Lower leg skin (tissue), 4 donors: ENCODE data around the gene PLAAT5. TPM values are rescaled to one million over a fixed set of nuclear protein-coding genes. Genes with fewer than 3 reads are reported as not detected.

ENCODE experiments used
- DNase-seq, 2 donors: peaks; one replicate each; pipeline ENCODE4 v3.0.0-alpha.2; 2019; ENCODE audit warnings: low spot score in 2 of 2
- H3K4me3 ChIP-seq: fragments of 200-600 bp; sonication (generic); 2 replicates; pipeline ENCODE4 v1.5.1; 2017; ENCODE audit warnings: mild to moderate bottlenecking, low read depth; ENCODE audit not compliant: poor library complexity, severe bottlenecking
- CTCF ChIP-seq, 3 donors: fragments of 450-650 bp; IDR thresholded peaks; one replicate each; pipeline ENCODE4 v1.5.1; 2016; ENCODE audit warnings: antibody characterized with exemption in 3 of 3, mild to moderate bottlenecking in 3 of 3, moderate library complexity in 2 of 3
- POLR2A ChIP-seq, 2 donors: fragments of 450-650 bp; IDR thresholded peaks; one replicate each; pipeline ENCODE4 v1.6.1; 2016 to 2017; ENCODE audit warnings: antibody characterized with exemption in 2 of 2, mild to moderate bottlenecking in 1 of 2, moderate library complexity in 1 of 2
- WGBS, 2 donors: methylation state at CpG; one replicate each; pipeline ENCODE4 v1.1.5; 2018; 5-methylcytosine and 5-hydroxymethylcytosine counted together
- intact Hi-C: fragments of 100-400 bp; cut with DNase I; formaldehyde crosslinking; loops from one replicate; pipeline ENCODE4 v1.15.0; 2023; ENCODE audit warnings: low total_unique reads
- total RNA-seq, 4 donors: library from RNA; depleted of rRNA; stranded (reverse); fragments of >200 nt; gene quantifications; one replicate each; pipeline ENCODE4 v1.1.0, GENCODE V29; 2016

Gene PLAAT5
- total RNA-seq, 4 donors from 2014 or later: 0.91 to 3.8 (median 1.2) TPM

GRCh38 chr11:63516109-63516508 is 25.1 kb upstream of the PLAAT5 start:
- TF ChIP-seq POLR2A (IDR thresholded peaks at IDR 0.05): no peak
- TF ChIP-seq CTCF (IDR thresholded peaks at IDR 0.05): no peak
- intact Hi-C loops: no loop called here
- 97 to 98% methylated on average over 5 to 6 of the region's 6 CpGs for WGBS, 2 donors

GRCh38 chr11:63512816-63513215 is 21.8 kb upstream of the PLAAT5 start:
- 92 to 94% methylated on average over 7 of the region's 7 CpGs for WGBS, 2 donors
- TF ChIP-seq POLR2A (IDR thresholded peaks at IDR 0.05) (no peak), CTCF (IDR thresholded peaks at IDR 0.05) (no peak)
- intact Hi-C loops: no loop called here
- H3K4me3 ChIP-seq: no peak overlapping the region
- no peak for DNase-seq

More at GRCh38 chr11:63516109-63516508, 25.1 kb upstream of the PLAAT5 start:
- DNase-seq: no peak
- no peak overlapping the region for H3K4me3 ChIP-seq

- H3K4me3 ChIP-seq: no peak overlapping the region
- WGBS, 2 donors: 88% methylated on average over 11 of the region's 11 CpGs
- TF ChIP-seq POLR2A (IDR thresholded peaks at IDR 0.05) (no peak), CTCF (IDR thresholded peaks at IDR 0.05) (no peak)
- DNase-seq: no peak
- intact Hi-C loops: no loop called here
These were observed 20.2 kb upstream of the PLAAT5 start for GRCh38 chr11:63511048-63511748.

- intact Hi-C loops: no loop called here
- TF ChIP-seq POLR2A (IDR thresholded peaks at IDR 0.05): no peak
- no peak for TF ChIP-seq CTCF (IDR thresholded peaks at IDR 0.05)
- WGBS, 2 donors: 72 to 75% methylated on average over 7 of the region's 7 CpGs
- DNase-seq: no peak
- H3K4me3 ChIP-seq: no peak overlapping the region
These were observed 19.5 kb upstream of the PLAAT5 start for GRCh38 chr11:63510360-63511047.

- TF ChIP-seq CTCF (IDR thresholded peaks at IDR 0.05): no peak
- no peak for TF ChIP-seq POLR2A (IDR thresholded peaks at IDR 0.05)
- intact Hi-C loops: no loop called here
- 90 to 94% methylated on average over 12 of the region's 12 CpGs for WGBS, 2 donors
These were observed 17.8 kb upstream of the PLAAT5 start for GRCh38 chr11:63508745-63509144.

More at GRCh38 chr11:63508745-63509144, 17.8 kb upstream of the PLAAT5 start:
- no peak for DNase-seq
- H3K4me3 ChIP-seq: no peak overlapping the region
